KMS-11 (cell line): ENCODE measurements around the gene CNN3.

Experiments used
- H2AFZ ChIP-seq: fragments of 200-600 bp; sonication (generic); 2 replicates; pipeline ENCODE4 v1.6.1; 2016; ENCODE audit warnings: antibody characterized with exemption, mixed run types, low read depth
- H3K27ac ChIP-seq: fragments of 200-600 bp; sonication (generic); 2 replicates; pipeline ENCODE4 v1.6.1; 2016; ENCODE audit warnings: mild to moderate bottlenecking, mixed run types
- H3K27me3 ChIP-seq: fragments of 200-600 bp; sonication (generic); 2 replicates; pipeline ENCODE4 v1.6.1; 2017; ENCODE audit warnings: mild to moderate bottlenecking, low read depth, mixed run types, moderate library complexity; ENCODE audit not compliant: insufficient read depth
- H3K36me3 ChIP-seq: fragments of 200-600 bp; sonication (generic); 2 replicates; pipeline ENCODE4 v1.6.1; 2017; ENCODE audit warnings: mild to moderate bottlenecking, mixed run types; ENCODE audit not compliant: insufficient read depth
- H3K4me1 ChIP-seq: fragments of 200-600 bp; sonication (generic); 2 replicates; pipeline ENCODE4 v1.6.1; 2016; ENCODE audit warnings: mild to moderate bottlenecking, low read depth, mixed run types; ENCODE audit not compliant: poor library complexity, severe bottlenecking
- H3K4me2 ChIP-seq: fragments of 200-600 bp; sonication (generic); 2 replicates; pipeline ENCODE4 v1.7.0; 2016; ENCODE audit warnings: mild to moderate bottlenecking, mixed run types
- H3K4me3 ChIP-seq: fragments of 200-600 bp; sonication (generic); IDR thresholded peaks from 2 replicates; pipeline ENCODE4 v1.6.1; 2017; ENCODE audit warnings: low read depth, low read length, mixed read lengths; ENCODE audit not compliant: insufficient read depth
- H3K79me2 ChIP-seq: fragments of 200-600 bp; sonication (generic); 2 replicates; pipeline ENCODE4 v1.6.1; 2016; ENCODE audit warnings: low read depth, mixed run types; ENCODE audit not compliant: insufficient read depth
- H3K9ac ChIP-seq: fragments of 200-600 bp; sonication (generic); 2 replicates; pipeline ENCODE4 v1.6.1; 2016; ENCODE audit warnings: mild to moderate bottlenecking, mixed run types
- H4K20me1 ChIP-seq: fragments of 200-600 bp; sonication (generic); 2 replicates; pipeline ENCODE4 v1.6.1; 2016; ENCODE audit warnings: mild to moderate bottlenecking, mixed run types; ENCODE audit not compliant: insufficient read depth
- TF ChIP-seq, protein P1 (sequence below): fragments of 200-600 bp; sonication (generic); conservative IDR thresholded peaks from 2 replicates; pipeline ENCODE4 v1.6.1; 2017; ENCODE audit warnings: low read depth, mild to moderate bottlenecking, antibody characterized with exemption, low read length, moderate library complexity, mixed read lengths

The CNN3 gene

DNA sequence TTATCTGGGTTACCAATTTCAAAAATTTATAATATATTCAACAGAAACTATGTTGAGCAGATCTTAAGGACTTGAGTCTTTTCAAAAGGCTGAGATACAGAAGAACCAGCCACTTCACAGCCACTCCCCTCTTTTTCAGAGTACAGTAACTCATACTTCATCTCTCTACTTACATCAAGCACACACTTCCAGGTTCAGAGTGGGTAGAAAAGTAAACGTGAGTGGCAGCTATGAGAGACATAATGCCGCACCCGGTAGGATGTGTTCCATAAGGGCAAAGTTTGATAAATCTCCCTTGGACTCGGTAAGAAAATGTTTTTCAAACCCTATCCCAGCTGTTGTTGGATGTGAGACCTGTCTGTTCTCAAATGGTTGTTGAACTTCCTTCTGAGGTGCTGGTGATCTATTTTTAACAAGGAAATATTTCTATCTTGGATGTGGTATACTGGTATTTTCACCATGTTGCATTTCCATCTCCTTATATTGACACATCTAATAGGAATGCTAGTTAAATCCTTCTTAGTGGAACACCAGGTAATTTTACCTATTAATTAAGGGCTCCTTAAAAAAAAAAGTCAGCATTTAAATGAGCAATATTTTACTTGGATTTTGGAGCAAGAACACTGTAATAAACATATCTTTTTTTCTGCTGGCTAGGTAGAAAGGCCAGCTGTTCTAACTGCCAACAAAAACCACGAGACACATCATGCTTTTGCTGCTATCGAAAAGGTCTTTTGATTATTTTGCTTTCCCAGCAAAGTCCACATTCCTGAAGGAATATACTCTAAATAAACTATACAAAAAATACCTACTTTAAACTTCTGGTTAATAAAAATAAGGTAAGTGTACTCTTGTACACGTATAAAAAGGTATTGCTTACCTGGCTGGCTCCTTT, 28.2 kb downstream of the CNN3 start:
- Histone ChIP-seq H3K27ac (no peak overlapping the region), H2AFZ (no peak overlapping the region), H3K9ac (no peak overlapping the region), H4K20me1 (no peaks in the 10 kb centered on the region), H3K4me2 (no peak overlapping the region), H3K27me3 (no peaks in the 10 kb centered on the region), H3K36me3 (no peaks in the 10 kb centered on the region), H3K4me3 (no peak overlapping the region), H3K4me1 (no peaks in the 10 kb centered on the region), H3K79me2 (no peaks in the 10 kb centered on the region)
- TF ChIP-seq, protein P1, sequence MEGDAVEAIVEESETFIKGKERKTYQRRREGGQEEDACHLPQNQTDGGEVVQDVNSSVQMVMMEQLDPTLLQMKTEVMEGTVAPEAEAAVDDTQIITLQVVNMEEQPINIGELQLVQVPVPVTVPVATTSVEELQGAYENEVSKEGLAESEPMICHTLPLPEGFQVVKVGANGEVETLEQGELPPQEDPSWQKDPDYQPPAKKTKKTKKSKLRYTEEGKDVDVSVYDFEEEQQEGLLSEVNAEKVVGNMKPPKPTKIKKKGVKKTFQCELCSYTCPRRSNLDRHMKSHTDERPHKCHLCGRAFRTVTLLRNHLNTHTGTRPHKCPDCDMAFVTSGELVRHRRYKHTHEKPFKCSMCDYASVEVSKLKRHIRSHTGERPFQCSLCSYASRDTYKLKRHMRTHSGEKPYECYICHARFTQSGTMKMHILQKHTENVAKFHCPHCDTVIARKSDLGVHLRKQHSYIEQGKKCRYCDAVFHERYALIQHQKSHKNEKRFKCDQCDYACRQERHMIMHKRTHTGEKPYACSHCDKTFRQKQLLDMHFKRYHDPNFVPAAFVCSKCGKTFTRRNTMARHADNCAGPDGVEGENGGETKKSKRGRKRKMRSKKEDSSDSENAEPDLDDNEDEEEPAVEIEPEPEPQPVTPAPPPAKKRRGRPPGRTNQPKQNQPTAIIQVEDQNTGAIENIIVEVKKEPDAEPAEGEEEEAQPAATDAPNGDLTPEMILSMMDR = no peak

DNA sequence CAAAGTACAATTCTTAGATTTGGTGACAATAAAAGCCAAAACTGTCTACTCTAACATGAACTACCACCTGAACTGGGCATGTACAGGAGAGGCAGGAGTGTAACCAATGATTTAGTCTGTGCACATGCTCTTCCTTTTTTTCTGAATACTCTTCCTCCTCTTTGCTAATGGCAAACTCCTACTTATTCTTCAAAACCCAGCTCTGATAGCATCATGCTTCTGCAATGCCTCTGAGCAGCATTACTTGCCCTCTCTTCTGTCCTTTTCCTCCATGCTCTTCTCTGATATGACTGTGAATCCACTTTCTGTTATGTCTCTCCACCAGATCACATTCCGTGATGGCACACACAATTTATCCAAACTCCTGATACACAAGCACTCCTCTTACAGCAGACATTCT, 31.4 kb downstream of the CNN3 start:
- no peak overlapping the region for H3K27ac ChIP-seq
- H3K4me3 ChIP-seq = no peak overlapping the region
- no peak overlapping the region for H3K9ac ChIP-seq
- H3K4me2 ChIP-seq = no peak overlapping the region
- no peaks in the 10 kb centered on the region for H3K79me2 ChIP-seq
- no peak overlapping the region for H2AFZ ChIP-seq
- no peaks in the 10 kb centered on the region for H3K36me3 ChIP-seq
- H3K27me3 ChIP-seq = no peaks in the 10 kb centered on the region
- H3K4me1 ChIP-seq = no peaks in the 10 kb centered on the region
- no peaks in the 10 kb centered on the region for H4K20me1 ChIP-seq
- TF ChIP-seq, protein P1 = no peak

DNA sequence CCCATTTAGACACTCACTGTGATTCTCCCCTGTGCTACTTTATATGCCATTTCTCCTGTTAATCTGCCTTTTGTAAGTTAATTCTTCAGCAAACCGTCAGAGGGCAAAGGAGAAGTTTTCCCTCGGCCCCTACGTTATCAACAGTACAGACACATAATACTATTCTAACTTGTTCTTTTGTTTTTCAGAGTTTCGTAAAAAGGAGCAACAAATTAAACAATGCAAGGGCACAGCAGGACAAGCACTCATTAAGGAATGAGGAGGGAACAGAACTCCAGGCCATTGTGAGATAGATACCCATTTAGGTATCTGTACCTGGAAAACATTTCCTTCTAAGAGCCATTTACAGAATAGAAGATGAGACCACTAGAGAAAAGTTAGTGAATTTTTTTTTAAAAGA, 32.3 kb downstream of the CNN3 start:
- Histone ChIP-seq H3K27ac (no peak overlapping the region), H4K20me1 (no peaks in the 10 kb centered on the region), H2AFZ (no peak overlapping the region), H3K4me2 (no peak overlapping the region), H3K79me2 (no peaks in the 10 kb centered on the region), H3K9ac (no peak overlapping the region), H3K4me3 (no peak overlapping the region), H3K4me1 (no peaks in the 10 kb centered on the region), H3K36me3 (no peaks in the 10 kb centered on the region), H3K27me3 (no peaks in the 10 kb centered on the region)
- TF ChIP-seq, protein P1 = no peak

DNA sequence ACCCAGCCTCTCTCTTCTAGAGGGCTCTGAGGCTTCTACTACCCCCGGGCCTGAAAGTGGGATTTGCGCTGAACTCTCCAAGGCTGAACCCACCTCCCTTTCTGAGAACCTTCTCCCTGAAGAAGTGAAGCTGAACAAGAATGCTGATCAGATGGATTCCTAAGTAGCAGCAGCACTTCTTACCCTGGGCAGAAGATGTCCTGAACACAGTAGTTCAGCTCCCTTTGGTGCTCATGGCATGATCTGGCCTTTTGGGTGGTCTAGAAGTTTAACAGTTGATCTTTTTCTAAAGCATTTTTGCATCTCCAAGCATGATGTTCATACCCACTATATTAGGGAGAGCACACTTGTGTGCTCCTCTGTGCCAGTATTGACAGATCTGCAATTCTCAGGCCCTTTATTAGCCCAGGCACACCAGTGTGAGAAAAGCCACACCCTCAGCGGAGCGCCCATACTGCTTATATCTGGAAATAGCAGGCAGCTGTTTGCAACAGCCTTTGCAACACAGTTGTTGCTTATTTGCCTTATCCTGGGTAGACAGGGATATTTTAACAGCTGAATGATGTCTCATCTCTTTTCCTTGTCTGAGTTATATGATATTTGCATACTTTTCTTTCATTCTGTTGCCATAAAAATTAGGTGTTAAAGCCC, 34.2 kb downstream of the CNN3 start:
- H3K27ac ChIP-seq = no peak overlapping the region
- TF ChIP-seq, protein P1 = no peak
- H3K79me2 ChIP-seq = no peaks in the 10 kb centered on the region
- no peak overlapping the region for H3K9ac ChIP-seq
- H3K36me3 ChIP-seq = no peaks in the 10 kb centered on the region
- H3K4me2 ChIP-seq = no peak overlapping the region
- H4K20me1 ChIP-seq = no peaks in the 10 kb centered on the region
- H3K4me3 ChIP-seq = no peak overlapping the region
- H3K4me1 ChIP-seq = no peaks in the 10 kb centered on the region
- no peak overlapping the region for H2AFZ ChIP-seq
- H3K27me3 ChIP-seq = no peaks in the 10 kb centered on the region
